Measurements from ENCODE around the gene FHIT.

The FHIT gene

DNA sequence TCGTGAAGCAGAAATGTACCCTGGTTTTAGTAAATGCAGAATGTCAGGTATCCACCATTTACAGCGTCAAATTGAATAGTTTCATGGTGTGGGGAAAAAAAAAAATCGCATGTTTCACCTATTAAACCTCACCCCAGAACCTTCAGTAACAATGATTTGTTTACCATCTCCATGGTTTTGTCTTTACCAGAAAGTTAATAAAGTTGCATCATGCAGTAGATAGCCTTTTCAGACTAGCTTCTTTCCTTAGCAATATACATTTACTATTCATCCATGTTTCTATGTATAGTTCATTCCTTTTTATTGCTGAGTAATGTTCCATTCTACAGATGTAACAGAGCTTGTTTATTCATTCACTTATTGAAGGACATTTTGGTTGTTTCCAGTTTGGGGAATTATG is 1066.1 kb downstream of the FHIT start:
- DNase-seq: no peak

DNA sequence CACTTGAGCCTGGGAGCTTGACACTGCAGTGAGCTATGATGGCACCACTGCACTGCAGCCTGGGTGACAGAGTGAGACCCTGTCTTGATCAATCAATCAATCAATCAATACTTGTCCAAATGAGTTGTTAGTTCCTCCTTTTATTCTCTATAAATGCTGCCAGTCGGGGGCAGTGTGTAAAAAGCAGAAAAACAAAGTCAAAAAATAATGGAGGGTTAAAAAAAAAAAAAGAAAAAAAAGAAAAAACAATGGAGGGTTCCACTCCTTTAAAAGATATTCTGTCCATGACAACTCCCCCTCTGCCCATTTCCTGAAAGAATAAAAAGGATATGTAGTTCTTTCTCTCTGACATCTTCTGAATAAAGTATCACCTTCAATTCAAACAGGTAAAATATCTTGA is 1068.6 kb downstream of the FHIT start:
- DNase-seq: no peak

DNA sequence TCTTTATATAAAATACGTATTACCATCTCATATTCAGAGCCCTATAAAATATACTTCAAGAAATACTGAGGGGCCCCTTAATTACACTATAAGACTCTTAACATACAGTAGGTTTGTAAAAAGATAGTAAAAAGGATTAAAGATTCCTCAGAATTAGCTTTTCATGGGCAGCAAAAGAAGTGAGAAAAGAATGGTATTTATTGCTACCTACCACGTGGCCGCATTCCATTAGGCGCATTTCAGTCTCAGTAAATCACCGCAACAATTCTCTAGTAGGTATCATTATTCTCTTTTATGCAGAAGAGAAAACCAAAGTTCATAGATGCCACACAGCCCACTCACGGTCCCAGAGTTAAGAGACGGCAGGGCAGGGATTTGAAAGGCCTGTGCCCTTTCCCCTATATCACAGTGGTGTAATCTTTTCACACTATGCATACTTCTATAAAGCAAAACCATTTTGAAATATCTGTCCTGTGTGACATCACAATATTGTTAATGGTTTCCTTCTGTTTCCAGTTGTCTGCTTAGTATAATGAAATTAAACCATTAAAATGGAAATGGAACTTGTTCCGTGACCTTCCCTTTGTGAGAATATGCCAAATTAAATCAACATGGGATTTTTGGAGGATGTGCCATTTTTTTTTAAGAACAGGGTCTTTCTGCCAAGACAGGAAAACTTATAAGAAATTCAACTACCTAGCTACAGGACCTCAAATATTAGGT is 1072.2 kb downstream of the FHIT start:
- DNase-seq: no peak

DNA sequence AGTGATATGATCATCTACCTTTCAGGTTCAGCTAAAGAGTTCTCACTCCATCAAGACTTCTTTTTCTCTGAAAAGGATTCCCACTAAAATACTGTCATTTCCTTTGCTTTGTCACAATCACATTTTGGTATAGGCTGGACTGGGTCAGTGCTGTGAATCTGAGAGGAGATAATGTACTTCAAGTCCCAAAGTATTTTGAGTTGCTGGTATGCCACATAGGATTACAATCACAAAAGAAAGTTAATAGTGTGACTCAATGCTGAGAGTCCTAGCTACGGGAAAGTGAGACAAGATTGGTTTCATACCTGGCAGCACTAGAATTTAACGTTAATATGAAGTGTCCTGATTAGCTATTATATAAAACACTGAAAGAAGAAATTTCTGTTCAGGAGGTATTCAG is 1073.5 kb downstream of the FHIT start:
- DNase-seq: no peak

DNA sequence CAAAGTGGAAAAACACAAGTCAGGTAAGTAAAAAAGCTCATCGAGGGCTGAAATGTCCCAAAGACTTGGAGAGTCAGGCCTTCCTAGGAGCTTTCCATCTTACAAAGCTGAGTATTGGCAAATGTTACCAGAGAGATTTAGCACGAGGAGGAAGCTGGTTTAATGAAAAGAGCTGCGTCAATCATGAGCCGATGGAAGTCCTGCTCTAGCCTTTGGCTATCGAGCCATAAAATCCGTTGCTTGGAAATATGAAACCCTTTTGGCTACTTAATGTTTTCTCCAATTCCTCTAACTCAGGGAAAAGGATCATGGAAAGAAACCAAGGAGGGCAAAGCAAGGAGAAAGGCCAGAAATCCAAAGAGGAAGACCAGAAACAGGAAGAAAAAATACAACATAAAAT is 1074.6 kb downstream of the FHIT start:
- no peak for DNase-seq

DNA sequence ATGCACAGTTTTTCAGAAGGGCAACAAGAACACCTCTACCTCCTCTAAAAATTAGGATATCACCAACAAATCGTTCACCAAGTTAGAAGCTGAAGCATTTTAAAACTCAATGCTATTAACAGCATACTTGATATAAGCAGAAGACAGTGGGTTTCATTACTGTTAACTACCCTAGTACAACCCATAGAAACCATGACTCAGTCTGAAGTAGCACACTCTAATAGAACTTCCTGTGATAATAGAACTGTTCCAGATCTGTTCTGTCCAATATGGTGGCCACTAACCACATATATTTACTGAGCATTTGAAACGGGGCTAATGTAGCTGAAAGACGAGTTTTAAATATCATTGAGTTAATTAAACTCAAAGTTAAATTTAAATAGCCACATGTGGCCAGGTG is 1075.6 kb downstream of the FHIT start:
- no peak for DNase-seq

DNA sequence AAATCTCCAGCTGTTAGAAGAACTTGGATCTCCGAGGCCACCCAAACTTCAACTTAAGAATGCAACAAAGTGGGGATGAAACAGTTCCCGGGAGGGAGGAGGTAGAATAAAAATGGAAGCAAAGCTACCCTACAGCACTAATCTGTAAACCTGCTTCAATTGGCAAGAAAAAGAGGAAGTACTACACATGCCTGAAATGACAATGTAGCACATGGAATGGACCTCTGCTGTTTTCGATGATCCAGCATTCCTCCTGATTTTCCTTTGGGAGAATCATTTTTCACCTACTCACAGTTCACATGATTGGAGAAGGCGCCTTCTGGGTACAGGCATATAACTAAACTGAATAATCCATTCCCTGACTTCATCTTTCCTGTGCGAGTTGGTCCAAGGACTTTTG is 1081.5 kb downstream of the FHIT start:
- DNase-seq: no peak

DNA sequence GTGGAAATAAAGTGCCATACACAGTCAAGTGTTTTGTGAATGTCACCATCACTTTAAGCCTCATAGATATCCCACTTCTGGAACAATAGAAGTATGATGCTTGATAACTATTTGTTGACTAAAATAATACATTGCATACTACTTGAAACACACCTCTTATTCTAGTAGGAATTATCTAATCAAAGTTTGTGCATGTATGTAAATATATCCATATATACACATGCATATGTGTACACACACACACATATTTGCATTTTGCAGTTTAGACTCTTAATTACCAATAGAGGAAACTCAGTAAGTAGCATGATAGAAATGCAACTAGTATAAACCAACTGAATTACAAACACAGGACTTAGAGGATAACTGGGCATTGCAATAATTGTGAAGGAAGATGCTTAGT is 1084.1 kb downstream of the FHIT start:
- DNase-seq: no peak

DNA sequence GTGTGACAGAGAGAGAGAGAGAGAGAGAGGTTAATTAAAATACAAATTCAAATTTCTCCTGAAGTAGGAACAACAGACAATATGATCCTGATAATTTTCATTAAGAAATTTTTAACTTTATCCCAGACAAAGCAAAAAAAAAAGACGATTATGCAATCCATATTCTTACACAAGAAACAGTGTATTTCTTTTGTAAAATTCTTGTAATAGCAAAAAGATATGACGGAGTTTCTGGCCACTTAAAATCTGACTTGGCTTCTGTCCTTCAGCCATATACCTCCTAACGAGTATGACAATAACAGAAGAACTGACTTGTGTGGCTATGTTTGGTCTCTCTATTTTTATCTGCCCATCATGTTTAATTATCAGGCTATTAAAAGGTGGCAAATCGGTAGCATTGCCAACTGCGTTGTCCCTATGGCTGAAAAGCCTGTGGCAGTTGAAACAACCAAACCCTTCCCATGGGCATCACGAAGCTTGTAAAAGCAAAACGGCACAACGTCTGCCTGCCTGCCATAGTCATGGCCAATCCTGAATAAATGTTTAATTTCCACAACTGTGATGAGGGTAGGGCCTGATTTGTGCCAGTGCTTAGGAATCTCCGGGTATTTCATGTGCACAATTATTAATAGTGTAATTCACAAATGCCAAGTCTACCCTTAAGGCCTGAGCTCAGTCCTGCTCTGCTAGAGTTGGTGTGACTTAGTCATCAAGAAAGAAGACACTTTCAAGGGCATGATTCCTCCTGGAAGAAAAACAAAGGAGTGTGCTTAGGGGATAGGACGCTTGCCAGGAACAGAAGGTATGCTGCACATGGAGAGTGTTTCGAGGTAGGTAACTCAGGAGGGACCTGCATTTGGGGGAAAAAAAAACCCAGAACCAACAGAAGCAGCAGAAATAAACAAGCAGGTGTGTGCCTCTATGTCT is 1090.2 kb downstream of the FHIT start:
- DNase-seq: no peak

DNA sequence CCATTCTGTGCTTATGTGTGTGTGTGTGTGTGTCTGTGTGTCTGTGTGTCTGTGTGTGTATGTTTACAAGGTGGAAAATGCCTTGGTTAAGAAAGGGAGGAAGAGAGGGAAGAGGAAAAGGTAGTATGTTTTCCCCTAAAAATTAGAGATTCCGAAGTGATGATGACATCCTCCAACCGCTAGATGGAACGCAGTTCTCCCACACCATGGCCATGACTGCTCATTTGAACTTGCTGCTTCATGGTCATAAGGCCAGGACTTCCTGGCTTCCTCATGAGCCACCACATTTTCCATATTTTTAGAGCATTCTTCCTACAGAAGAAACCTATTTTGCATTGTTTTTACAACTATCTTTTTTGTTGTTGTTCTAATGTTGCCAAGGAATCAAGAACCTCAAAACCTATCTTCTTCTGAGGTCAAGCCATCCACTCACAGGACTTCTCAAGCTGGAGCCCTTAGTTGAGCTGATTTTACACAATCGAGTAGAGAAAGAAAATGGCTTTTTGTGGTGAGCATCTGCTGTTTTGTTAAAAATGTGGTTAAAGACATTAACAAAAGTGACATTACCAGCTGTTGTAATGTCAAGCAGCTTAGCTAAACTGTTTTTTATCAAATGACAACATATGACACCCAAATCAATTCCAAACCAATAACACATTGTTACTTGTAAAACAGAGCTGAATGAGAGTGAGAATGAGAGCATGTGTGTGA is 1091.0 kb downstream of the FHIT start:
- no peak for DNase-seq

DNA sequence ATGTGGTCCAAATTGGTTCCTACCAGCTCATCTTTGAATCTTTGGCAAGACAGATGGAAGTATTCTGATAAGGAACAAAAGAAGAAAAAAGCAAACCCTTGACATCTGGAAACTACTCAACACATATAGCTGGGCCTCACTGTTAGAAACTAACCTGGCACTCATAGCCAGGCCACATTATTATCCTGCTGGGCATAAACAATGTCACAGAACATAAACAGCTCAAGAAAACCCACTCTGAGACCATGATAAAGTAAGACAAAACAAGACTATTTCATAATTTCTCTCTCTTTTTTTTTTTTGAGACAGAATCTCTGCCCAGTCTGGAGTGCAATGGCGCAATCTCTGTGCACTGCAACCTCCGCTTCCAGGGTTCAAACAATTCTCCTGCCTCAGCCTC is 1093.2 kb downstream of the FHIT start:
- no peak for DNase-seq

DNA sequence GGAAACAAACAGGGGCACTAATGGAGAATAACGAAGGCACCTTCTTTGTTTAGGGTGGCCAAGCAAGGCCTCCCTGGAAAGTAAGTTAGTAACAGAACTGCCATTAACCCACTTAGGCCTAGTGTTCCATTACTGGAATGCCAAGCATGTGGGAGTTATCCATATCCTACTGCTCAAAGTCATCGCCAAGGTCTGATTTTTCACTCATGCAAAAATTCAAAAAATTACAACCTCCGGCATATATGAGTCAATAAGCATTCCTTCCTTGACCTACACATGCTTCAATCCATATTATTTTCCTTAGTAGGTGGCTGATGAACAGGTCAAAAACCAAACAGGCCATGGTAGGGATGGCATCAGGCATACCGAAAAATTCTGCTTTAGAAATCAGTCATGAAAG is 1097.2 kb downstream of the FHIT start:
- no peak for DNase-seq

DNA sequence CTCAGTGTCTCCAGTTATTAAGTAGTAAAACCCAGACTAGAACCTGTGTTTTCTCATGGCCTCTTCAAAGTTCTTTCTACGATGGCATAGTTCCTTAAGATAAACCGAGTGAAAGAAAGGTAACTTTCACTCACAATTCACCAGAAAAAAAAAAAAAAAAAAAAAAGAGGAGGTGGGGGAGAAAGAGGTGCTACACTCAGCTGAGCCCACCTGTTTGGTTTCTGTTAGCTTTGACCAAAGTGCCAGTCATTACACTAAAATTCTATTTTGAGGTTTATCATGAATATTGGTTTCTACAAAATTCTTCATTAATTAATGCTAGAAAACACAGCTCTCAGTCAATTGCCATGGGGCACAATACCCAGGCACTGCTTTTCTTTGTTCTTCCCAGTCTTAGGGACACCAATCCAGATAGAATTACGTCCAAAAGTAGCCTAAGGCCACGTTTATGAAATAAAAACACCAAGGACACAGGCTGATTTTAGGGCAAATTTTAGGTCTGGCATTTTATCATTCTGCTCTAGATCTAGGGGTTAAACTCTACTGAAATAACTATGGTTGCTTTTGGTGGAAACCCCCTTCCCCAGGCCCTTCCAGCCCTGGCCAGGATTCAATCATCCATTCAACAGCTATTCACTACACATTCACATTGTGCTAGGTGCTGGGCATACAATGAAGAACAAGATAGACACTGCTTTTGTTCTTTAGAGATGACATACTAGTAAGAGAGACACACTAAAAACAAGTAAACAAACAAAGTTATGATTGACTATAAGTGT is 1097.8 kb downstream of the FHIT start:
- DNase-seq: no peak

DNA sequence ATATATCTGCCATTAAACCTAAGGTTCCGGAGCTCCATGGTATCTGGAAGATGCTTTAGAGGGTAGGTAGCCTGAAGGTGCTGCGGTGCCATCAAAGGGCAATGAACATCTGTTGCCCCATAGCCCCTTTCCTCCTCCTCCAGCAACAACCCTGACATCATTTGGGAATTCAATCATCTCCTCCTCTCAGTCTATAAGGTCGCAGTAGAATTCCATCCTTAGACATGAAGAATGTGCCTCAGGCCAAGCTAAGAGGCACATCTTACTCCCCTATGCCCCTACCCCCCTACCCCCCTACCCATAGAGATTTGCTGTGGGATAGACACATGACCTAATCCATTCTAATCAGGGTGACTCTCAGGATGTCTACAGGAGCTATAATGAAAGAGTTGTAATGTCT is 1101.8 kb downstream of the FHIT start:
- DNase-seq: no peak

DNA sequence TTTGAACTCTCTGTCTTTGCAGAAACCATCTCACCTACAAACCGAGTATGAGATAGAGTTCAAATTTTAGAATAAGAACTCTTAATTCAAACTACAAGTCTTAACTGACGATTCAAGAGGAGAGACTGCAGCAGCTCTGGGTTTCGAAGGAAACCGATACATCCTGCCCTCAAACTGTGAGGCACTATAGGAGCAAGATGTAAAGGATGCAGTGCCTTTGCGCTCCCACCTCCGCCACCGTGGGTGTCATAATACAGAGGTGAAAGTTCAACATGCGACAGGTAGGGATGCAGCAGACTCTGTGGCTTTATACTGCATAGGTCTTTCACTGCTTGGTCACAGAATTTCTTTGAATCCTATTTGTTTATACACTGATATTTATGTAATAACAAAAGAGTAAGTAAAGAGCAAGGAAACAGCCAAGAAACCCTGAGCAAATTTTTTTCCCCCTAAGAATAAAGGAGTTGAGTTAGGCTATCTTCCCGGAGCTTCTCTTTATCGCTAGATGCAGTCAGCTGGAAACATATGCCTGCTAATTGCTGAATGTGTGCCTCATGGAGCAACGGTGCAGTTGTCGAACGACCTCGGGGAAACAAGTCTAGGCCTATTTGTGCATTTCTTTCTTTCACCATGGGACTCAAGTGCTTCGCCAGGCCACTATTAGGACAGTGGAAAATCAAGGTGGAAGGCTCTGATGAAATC is 1103.9 kb downstream of the FHIT start:
- no peak for DNase-seq

DNA sequence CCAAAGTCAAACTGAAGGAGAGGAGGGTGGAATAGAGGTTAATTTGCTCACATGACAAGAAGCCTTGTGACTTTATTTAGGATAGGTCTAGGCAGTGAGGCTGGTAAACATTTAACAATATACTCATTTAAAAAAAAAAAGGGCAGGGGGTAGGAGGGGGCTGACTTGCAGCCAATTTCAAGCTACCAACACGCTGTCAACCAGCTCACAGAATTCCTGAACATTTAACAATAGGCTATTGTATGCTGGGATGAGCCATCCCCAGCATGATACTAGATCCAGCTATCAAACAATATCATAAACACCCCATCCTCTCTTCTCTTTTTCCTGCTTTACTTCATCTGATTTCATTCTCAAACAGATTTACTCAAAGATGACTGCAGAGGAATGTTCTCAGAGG is 1105.1 kb downstream of the FHIT start:
- no peak for DNase-seq

DNA sequence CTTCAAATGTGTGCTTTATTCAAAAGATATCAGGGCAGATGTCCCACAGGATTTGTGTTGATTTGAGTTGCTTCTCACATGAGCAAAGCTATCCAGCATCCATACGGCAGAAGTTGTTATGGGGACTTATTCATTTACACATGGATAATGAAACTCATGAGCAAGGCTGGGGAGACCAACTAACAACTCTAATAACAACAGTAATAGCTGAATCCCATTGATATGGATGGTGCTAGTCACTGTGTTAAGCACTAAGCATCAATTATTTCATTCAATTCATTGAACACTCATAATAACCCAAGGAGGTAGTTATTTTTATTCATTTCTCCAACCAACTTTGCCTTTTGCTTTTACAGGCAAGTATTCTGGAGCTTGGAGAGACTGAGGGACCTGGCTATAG is 1107.2 kb downstream of the FHIT start:
- DNase-seq: no peak

DNA sequence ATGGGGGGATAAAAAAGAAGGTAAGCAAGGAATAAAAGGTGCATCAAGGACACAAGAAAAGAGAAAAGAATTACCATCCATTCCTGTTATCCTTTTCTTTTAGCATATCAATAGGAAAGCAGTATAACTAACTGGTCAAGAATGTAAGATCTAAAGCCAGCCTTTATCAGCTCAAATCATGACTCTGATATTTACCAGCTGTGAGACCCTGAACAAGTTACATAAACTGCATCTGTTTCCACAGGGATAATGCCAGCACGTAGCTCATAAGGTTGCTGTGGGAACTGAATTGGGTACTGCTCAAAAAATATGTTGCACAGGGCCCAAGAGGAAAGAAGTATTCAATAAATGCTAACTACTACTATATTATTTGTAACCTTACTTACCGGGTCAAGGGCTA is 1109.2 kb downstream of the FHIT start:
- DNase-seq: no peak

DNA sequence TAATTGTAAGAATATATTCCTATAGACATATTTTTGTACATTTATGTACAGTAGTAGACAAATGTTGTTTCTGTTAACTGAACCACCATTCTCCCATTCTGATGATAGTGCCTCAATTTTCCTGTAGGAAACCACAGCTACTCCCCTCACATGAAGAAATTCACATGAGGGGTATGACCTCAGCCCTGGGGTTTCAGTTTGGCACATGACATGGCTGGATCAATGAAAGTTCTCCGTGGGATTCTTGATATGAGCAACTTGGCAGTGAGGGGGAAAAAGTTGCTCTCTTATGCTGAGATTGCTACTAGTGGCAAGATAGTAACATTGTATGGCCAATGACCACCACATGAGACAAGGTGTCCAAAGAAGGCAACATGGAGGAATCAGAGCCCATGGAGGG is 1111.1 kb downstream of the FHIT start:
- DNase-seq: no peak

DNA sequence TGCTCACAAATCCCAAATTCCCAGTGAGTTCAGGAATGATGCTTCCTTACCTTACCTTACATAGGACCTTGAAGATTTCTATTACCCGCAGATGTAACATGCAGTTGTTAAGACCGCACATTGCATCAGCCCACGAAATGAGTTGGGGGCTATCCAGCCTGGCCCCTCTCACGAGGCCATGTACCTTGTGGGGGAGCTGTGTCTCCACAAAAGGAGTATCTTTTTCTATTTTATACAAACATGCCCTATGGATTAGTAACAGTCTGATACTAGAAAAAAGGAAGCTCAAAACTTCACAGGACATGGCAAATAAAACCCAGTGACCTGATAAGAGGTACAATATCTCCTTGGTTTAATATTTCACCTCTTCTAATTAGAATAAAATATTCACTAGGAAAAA is 1114.7 kb downstream of the FHIT start:
- no peak for DNase-seq

DNA sequence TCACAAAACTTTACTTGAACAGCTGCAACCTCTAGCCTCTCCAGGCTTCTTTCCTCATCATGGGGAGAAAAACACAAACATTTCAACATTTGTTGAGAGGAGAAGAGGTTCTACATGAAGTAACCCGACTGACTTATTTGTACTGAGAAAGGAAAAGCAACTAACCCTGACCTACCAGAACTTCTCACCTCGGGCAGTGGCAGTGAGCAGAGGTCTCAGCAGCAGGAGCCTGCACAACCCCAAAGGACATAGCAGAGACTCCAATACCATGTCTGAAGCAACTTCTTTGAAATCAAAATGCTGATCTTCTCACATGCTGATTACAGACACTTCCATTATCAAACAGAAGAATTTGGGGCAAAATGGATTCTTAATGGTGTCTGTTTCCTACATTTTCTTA is 1115.8 kb downstream of the FHIT start:
- no peak for DNase-seq

Measured in stimulated activated CD4-positive, alpha-beta T cell treated with anti-CD3 and anti-CD28 coated beads, Interleukin-4, amount 100 ng/mL, for 24 hours (primary cell).